ENCODE results near the gene UTP18. TPM values are rescaled to one million over a fixed set of nuclear protein-coding genes. Genes with fewer than 3 reads are reported as not detected.

The UTP18 gene
- total RNA-seq, result 27.2 and 27.3 TPM in 2 replicates

DNA sequence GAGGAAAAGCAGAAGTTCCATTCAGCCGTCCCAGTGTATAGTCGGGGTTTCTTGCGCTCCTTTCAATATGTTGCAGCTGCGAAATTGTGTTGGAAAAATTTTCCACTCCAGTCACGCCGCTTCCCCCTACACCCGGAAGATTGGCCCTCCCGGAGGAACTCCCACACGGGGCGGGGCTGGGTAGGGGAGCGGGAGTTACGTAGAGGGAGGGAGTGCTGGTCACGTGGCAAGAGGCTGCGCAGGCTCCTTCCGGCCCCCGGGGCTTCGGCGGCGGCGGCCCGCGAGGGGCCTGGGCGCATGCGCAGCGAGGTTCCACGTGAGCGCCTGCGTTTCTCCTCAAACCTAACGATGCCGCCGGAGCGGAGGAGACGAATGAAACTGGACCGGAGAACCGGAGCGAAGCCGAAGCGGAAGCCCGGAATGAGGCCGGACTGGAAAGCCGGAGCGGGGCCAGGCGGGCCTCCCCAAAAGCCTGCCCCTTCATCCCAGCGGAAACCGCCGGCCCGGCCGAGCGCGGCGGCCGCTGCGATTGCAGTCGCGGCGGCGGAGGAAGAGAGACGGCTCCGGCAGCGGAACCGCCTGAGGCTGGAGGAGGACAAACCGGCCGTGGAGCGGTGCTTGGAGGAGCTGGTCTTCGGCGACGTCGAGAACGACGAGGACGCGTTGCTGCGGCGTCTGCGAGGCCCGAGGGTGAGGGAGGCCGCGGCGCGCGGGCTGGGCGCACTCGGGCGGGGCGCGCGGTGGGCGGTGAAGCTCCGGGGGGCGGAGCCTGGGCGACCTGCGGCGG is at the start of gene UTP18:
Gene UTP18, plus strand, starts transcription at position 310 of the 787 bp plus-strand sequence. Its CDS starts 39 bp downstream, at position 349.

DNA sequence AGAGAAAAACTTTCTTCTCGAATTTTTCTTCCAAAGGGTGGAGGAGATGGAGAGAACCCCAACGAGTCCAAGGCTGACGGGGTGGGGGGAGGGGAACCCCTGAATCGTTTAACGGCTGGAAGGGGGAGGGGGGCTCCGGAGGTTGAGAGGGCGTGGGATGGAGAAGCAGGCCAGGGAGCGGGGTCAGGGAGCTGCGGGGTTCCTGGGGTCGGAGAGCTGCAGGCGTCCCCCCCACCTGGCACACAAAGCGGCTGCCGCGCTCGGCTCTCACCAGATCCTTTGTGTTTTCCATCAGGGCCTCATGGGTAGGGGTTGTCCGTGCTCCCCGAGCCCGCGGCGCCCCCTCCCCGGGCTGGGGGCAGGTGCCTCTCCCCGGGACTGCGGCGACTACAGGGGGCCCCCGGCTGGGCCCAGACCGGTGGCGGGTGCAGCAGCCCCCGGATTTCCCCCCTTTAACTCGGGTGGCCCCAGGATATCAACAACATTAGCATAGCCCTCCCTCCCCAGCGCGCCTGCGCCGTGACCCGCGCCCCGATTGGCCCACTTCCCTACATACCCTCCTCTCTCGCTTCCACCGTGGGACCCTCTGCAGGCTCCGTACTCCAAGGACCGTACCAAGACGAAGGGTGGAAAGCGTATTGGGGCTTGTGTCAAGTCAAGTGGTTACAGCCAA is 646 bp upstream of the UTP18 start, which contains the start of gene MBTD1:
Gene MBTD1, minus strand, starts transcription at position 486 of the 673 bp plus-strand sequence. CDS start 34,888 bp downstream, outside the sequence.

Other genes with a start within 250 kb of the UTP18 start
- gene SPAG9, start 139.7 kb upstream of the UTP18 start, total RNA-seq, result 57.3 and 58.5 TPM in 2 replicates
- gene NME1, start 107.0 kb upstream of the UTP18 start, total RNA-seq, result 121 and 162 TPM in 2 replicates
- gene NME2, start 94.1 kb upstream of the UTP18 start, total RNA-seq, result 732 and 803 TPM in 2 replicates
- gene MBTD1, start 497 bp upstream of the UTP18 start, total RNA-seq, result 5.0 and 5.8 TPM in 2 replicates